Left colon (tissue), 2 donors: Measurements from ENCODE around the gene TEX261. TPM values are rescaled to one million over a fixed set of nuclear protein-coding genes. Genes with fewer than 3 reads are reported as not detected.

Experiments used
- ATAC-seq: fragments of 200-7000 bp; cut with Tn5 transposase; one replicate; pipeline ENCODE4 v1.9.1; 2020; ENCODE audit warnings: mild to moderate bottlenecking, moderate library complexity
- DNase-seq, 2 donors: peaks; one replicate each; pipeline ENCODE4 v3.0.0-alpha.2; 2020
- intact Hi-C, 2 donors: fragments of 100-400 bp; cut with DNase I in 1 of 2; cut with micrococcal nuclease in 1 of 2; formaldehyde crosslinking; loops; one replicate each; pipeline versions ENCODE4 v1.11.2 to v1.14.0; 2022; cut with DNase I, micrococcal nuclease
- total RNA-seq, 2 donors: library from RNA; stranded (reverse); fragmentation: NEBNext Ultra II Directional; extraction: Animal tissue kit (Norgen Biotek cat#: 25700); gene quantifications; one replicate each; pipeline ENCODE4 v1.2.1, GENCODE V29; 2021
- donor health status: DM: no; HTN: no; CAD: no.
- donor health status: DM: yes; HTN: yes; CAD: no.

Gene TEX261
- total RNA-seq, 2 donors from 2014 or later: 42.1 to 50.4 TPM

DNA sequence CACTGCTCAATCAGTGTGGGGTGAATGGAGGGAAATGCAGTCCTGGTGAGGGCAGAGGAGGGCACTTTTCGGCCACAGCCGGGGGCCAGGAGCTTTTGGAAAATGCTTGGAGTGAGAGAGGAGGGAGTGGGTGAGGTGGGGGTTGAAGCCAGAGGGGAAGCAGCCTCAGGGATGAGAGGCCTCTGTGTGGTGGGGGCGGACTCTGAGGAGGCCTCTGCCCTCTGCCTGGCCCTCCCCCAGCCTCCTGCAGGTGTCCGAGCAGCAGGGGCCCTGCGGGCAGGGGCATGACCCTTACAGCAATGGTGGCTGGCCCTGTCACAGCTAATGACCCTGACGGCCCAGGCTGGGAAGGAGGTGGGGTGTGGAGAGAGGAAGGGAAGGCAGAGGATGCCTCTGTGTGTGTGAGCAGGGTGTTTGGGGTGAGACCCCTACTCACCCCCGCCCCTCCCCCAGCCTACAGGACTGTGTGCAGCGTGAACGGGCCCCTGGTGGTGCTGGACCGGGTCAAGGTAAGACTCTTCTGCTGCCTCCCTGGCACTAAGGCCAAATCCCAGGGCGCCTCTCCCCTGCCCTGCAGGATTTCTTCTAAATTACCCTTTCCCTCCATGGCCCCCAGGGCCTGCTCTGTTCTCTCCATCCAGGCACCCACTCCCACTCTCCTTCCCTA lies 51.3 kb downstream of the TEX261 start:
- DNase-seq: peak in 1 of 2 donors; percentile 5
- no peak for ATAC-seq
- intact Hi-C loops: loop anchor here in 1 of 2 donors (10.0 kb wide), 1 partner anchor 159 kb away; no protein-coding TSS in a partner anchor

DNA sequence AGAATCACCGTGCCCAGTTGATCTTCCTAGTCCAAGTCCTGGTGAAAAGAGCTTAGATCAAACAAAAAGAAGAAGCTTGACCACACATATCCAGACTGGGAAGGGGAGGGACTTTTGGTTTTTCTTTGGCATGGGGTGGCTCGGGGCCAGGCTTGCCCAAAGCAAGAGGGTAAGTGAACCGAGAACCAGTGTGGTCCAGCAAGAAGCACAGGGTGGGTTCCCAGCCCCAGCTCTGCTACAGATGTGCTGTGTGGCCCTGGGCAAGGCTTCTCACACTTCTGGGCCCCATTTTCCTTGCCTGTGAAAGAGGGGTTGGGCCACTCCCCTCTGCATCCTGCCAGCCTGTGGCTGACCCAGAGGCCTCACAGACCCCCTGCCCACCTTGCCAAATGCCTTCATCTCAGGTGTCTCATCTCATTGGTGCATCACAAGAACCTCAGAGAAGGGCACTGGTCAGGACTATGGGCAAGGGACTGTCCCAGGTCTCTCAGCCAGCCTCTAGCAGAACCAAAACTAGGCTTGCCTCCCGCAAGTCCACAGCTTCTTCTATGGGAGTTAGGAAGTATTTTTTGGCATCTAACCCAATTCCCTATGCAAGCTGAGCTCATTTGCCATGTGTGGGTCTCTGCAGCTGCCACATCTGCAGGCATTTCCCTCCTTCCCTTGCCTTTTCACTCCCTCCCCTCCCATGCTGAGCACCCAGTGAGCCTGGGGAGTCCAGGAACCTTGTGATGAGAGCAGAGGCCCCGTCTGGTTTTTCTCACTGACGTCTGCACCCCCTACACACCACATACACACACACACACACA lies 52.1 kb downstream of the TEX261 start:
- intact Hi-C loops: loop anchor here in 1 of 2 donors (10.0 kb wide), 1 partner anchor 158 kb away; no protein-coding TSS in a partner anchor
- ATAC-seq (no peak), DNase-seq (peak in 1 of 2 donors; percentile 12)

DNA sequence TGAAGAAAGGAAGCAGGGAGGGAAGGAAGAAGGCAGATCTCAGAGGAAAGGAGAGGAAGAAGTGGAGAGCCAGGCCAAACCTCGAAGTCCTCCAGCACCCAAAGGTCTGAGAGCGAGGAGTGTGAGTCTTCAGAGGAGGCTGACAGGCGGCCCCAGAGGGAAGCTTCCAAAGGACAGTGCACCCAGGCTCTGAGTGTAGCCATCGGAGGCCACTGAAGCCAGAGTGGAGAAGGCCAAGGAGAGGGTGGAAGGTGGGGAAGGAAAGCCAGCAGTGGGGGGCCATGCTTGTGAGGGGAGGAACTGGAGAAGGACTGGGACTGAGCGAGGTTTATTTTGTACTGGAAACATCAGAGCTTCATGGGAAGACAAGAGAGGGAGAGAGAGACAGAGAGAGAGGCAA lies 53.0 kb downstream of the TEX261 start:
- DNase-seq (peak in 1 of 2 donors; percentile 14), ATAC-seq (no peak)
- intact Hi-C loops: loop anchor here in 1 of 2 donors (10.0 kb wide), 1 partner anchor 157 kb away; no protein-coding TSS in a partner anchor

DNA sequence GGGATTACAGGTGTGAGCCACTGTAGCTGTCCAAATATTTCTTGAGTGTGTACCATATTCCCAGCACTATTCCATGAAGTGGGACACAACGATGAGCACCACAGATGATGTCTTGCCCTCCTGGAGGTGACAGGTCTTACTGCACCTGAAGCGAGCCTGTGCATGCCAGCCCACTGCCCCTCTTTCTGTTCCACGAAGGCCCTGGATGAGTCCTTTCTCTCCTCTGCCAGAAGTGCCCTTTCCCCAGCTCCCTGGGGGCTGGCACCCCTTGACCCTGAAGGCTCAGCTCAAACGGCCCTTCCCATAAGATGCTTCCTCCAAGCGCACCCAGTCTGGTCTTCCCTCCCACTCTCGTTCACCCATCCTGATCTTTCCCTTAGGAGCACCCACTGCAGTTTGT lies 53.5 kb downstream of the TEX261 start:
- intact Hi-C loops: loop anchor here in 1 of 2 donors (10.0 kb wide), 1 partner anchor 156 kb away; no protein-coding TSS in a partner anchor
- DNase-seq (peak in 1 of 2 donors; percentile 6), ATAC-seq (no peak)

DNA sequence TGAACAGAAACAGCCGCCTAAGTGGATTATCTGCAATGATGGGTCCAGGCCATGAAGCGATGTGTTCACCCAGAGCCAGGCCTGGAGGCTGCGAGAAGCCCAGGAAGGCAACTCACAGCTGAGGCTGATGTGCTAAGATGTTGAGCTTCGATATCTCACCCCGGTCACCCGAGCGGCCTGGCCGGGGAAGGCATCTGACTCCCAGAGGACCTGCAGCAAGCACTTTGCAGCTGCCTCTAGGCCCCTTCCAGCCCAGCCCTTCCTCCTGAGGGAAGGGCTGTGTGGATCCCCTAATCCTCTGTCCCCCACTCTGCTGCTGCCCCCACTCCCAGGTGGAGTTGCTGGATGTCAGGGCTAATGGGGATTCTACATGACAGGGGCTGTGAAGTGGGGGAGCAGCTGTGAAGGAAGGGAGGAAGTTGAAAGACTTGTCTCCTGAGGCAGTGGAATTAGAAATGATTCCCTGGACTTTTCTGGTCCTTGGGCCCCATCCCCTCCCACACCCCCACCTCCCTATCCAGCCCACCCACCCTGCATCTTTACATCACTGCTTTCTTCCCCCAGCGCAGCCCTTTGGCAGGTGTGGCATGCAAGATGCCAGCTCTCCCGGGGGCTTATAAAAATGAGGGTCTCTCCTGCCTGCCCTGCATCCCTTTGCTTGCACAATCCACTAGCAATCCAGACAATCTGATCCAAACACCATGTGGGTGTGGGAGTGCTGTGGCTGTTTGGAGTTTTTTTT lies 54.7 kb downstream of the TEX261 start:
- DNase-seq: no peak
- no peak for ATAC-seq

DNA sequence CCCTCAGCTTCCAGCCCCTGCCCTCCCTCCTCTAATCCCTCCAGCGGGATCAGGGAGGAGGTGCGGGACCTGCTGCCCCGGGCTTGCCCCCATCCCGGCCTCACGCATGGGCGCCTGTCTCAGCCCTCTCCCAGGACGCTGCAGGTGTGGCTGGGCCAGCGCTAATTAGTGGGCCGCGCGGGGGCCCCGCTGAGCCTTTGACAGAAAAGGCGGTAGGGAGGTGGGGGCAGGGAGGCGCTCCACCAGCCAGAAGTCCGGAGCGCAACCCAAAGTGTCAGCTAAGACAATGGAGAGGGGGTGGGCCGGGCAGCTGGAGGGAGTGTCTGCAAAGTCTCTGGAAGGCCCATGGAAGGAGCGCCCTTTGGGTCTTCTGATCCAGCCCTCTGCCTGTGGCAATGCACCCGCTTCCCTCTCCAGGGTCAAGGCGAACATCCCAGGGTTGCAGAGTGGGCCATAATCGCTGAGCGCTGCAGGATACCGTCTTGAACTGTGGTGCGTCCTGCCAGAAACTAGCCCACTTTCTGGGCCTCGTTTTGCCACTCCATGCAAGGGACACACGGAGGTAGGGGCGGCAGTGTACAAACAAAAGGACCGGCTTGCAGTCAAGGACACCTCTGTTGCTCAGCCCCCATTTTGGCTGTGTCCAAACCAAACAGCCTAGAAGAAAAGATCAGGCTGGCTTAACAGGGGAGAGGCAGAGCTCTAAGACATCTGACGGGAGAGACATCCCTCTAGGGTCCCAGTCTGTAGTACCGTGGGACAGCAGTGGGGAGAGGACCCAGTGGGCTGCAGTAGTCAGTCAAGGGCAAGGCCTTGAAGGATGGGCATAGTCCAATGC lies 55.5 kb downstream of the TEX261 start:
- ATAC-seq (no peak), DNase-seq (no peak)

More for the DNA sequence above, 54.7 kb downstream of the TEX261 start:
- intact Hi-C loops: loop anchor here in 1 of 2 donors (10.0 kb wide), 1 partner anchor 155 kb away; no protein-coding TSS in a partner anchor

DNA sequence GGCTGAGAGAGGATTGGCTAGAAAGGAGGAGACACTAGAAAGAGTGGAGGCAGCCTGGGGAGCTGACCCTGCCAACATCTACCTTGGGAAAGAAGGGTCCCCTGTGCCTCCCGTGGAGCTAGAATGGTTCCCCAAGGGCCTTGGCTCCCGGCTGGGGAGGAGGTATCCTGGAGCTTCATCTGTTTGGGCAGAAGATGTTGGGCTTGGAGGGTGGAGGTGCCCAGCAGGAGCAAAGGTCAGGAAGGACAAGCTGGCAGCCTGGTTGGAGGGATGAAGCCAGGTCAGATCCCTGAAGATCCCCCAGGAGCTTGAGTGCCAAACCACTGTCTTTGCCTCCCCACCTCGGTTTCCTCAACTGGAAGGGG lies 56.1 kb downstream of the TEX261 start:
- intact Hi-C loops: no loop called here
- ATAC-seq: no peak
- no peak for DNase-seq

More for the DNA sequence above, 55.5 kb downstream of the TEX261 start:
- intact Hi-C loops: no loop called here

DNA sequence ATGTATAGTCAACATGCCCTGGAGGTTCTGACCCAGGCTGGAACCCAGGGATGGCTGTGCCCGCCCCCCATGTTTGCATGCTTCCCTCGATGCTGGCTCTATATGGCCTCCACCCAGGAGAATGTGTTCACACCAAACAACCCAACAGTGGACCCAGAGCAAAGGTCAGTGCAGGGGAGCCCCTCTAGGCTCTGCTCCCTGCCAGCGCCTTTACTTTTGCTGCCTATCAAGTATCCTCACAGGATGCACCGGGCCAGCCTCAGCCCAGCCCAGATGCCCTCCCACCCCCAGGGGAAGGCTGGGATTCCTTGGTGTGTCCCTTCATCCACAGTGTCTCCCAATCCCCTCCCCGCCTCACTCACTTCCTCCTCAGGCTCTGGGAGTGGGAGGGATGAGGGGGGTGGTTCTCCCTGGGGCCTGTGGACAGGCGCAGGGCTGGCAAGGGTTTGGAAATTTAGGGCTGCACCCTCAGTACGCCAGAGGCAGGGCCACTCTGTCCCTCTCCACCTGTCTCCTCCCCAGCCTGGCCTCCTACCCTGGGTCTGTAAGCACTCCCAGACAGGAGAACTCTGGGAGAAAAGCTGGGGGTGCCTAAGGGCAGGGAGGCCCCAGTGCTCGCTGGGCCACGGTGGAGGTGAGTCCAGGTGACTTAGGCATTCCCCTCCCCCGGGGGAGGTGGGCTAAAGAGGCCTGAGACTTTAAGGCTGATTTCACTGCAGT lies 56.6 kb downstream of the TEX261 start:
- ATAC-seq (no peak), DNase-seq (no peak)
- intact Hi-C loops: no loop called here

DNA sequence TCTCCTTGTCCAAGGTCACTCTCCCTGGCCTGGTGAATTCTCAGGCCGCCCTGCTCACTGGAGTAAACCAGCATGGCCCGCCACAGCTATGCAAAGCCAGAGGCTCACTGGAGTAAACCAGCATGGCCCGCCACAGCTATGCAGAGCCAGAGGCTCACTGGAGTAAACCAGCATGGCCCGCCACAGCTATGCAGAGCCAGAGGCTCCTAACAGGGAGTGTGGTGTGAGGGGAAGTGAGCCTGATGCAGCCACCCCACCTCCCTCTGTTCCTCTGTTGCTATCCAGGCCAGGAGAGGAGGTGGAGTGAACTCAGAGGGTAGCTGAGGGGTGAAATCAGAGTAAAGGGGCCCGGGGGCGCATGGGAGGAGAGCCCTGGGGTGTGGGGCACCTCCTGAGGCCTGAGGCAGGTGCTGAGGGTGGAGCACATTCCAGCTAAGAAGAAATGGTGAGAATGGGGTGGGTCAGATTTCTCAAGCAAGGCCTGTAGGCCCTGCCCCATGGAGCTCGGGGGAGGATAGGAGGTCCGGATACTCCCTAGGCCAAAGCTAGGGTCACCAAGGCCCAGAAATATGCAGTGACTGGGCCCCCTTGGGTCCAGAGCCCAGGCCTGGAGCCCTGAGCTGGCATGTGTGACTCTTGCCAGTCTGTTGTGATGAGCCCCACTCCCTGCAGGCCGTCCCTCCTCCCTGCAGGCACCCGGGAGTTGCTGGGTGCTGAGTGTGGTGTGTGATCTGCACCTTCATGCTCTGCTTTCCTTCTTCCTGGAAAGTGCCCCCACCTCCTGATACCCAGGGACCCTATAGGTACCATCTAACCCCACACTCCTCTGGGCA lies 57.5 kb downstream of the TEX261 start:
- ATAC-seq (no peak), DNase-seq (no peak)
- intact Hi-C loops: no loop called here

DNA sequence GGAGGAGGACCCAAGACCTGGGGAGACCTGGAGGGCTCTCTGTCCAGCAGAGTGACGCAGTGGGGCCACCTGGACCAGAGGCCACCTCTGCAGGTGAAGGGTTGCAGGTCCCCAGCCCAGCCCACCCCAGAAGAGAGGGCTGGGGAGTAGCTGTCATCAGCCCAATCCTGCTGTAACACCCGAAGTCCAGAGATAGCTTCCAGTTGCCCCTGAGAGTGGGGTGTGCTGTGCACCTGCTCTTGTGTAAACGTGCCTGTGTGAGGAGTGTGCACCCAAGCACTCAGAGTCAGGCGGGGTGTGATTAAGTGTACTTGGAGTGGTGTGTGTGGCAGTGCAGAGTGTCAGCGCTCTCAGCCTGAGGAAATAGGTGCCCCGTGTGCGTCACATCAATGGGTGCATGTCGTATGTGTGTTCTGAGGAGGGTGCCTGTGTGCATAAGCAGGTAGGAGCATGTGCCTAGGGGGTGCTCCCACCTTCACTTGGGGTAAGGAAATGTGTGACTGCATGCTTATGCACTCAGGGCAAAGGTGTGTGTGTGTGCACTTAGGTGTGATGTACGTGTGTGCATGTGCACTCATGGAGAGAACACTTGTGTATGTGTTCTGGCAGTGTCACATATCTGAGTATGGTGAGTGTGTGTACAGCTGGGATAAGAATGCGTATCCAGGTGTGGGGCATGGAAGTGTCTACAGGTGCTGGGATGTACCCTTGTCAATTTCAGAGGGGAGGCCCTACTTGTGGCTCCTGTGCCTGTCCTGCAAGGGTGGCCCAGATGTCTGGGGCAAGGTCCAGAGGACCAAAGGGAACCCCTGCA lies 58.3 kb downstream of the TEX261 start:
- no peak for DNase-seq
- intact Hi-C loops: no loop called here
- ATAC-seq: no peak

Other genes with a start within 250 kb of the TEX261 start
- gene ADD2, start 226.7 kb downstream of the TEX261 start, total RNA-seq: under 1 TPM; 0.21 to 0.61 TPM
- not detected for gene FIGLA, start 204.2 kb downstream of the TEX261 start, total RNA-seq
- under 1 TPM in 1 of 2 donors, not detected in 1; 0.11 TPM for gene CLEC4F, start 174.3 kb downstream of the TEX261 start, total RNA-seq
- under 1 TPM in 1 of 2 donors, not detected in 1; 0.22 TPM for gene CD207, start 159.1 kb downstream of the TEX261 start, total RNA-seq
- gene VAX2, start 94.3 kb downstream of the TEX261 start, total RNA-seq: not detected
- not detected for gene ATP6V1B1, start 59.0 kb downstream of the TEX261 start, total RNA-seq
- gene ANKRD53, start 16.2 kb downstream of the TEX261 start, total RNA-seq: under 1 TPM; 0.61 to 0.70 TPM
- gene NAGK, start 73.8 kb upstream of the TEX261 start, total RNA-seq: 10 to 100 TPM; 58.0 to 71.3 TPM
- 10 to 100 TPM; 21.6 to 23.6 TPM for gene MCEE, start 135.4 kb upstream of the TEX261 start, total RNA-seq
- 10 to 100 TPM; 18.8 to 22.9 TPM for gene MPHOSPH10, start 135.8 kb upstream of the TEX261 start, total RNA-seq
- gene PAIP2B, start 232.2 kb upstream of the TEX261 start, total RNA-seq: 1 to 10 TPM; 4.7 to 6.3 TPM